ENCODE data around the gene HP. TPM values are rescaled to one million over a fixed set of nuclear protein-coding genes. Genes with fewer than 3 reads are reported as not detected.
"Not testable (repeated sequence)": the region's sequence is repeated elsewhere in the genome, so short reads cannot be mapped to it uniquely, and the experiment has no call there.

Gene HP
- total and polyA plus RNA-seq, 2 of the 13 experiments (the other 11 are each of a cell fraction or from before 2014, with no cell fraction given): 387 to 524 TPM

DNA sequence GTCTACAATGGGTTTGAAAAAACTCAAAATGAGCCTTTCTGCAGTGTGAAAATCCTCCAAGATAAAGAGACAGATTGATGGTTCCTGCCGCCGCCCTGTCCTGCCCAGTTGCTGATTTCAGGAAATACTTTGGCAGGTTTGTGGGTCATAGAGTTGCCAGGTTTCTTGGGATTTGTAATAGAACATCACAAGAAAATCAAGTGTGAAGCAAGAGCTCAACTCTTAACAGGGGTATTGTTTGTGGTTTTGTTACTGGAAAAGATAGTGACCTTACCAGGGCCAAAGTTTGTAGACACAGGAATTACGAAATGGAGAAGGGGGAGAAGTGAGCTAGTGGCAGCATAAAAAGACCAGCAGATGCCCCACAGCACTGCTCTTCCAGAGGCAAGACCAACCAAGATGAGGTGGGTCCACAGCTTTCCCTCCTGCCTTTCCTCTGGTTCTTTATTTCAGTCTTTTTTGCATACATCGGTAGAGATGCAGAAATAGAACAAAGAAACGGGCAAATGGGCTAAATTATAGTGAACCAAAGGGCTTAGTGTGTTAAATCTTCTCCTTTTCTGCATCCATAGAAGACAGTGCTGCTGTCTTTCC is at the start of gene HP (continued):
- TF ChIP-seq ASH2L (IDR thresholded peaks at IDR 0.05; ENCODE audit: insufficient read length, low read depth, low read length) (peak; percentile 45), THAP11 (CRISPR knock-in tag; IDR thresholded peaks at IDR 0.05) (peak; percentile 61), TP53 (CRISPR knock-in tag; conservative IDR thresholded peaks at IDR 0.05) (peak; percentile 64; the same call in 1 of the 2 replicates), HOXA5 (CRISPR knock-in tag; IDR thresholded peaks at IDR 0.05) (peak; percentile 68; the same call in 1 of the 2 replicates), POLR2A (IDR thresholded peaks at IDR 0.05; ENCODE audit: insufficient read depth in 1 of 2, low read depth in 2 of 2, low read length in 2 of 2) (peak; percentile 22 to 50; a peak in 1 of 4 replicates), RCOR2 (CRISPR knock-in tag; IDR thresholded peaks at IDR 0.05) (peak; percentile 34; the same call in 1 of the 2 replicates), NR2F1 (CRISPR knock-in tag; IDR thresholded peaks at IDR 0.05) (peak in 1 of 2 experiments; percentile 29; a peak in 1 of 4 replicates), NCOA2 (CRISPR knock-in tag; IDR thresholded peaks at IDR 0.05) (peak; percentile 95), TGIF2 (CRISPR knock-in tag; IDR thresholded peaks at IDR 0.05) (0 out of 2 replicates have a peak, but pooled peaks have one; percentile 41), ZNF292 (CRISPR knock-in tag; IDR thresholded peaks at IDR 0.05; ENCODE audit: borderline replicate concordance, low read depth) (peak; percentile 49; the same call in 1 of the 2 replicates), FOXO1 (CRISPR knock-in tag; IDR thresholded peaks at IDR 0.05) (peak; percentile 49; the same call in 1 of the 2 replicates), ISL2 (CRISPR knock-in tag; IDR thresholded peaks at IDR 0.05) (peak; percentile 76), NCOR1 (IDR thresholded peaks at IDR 0.05; ENCODE audit: borderline replicate concordance, low read length) (peak; percentile 69; the same call in 1 of the 2 replicates), CREM (IDR thresholded peaks at IDR 0.05) (peak; percentile 65), ZNF792 (CRISPR knock-in tag; IDR thresholded peaks at IDR 0.05) (peak; percentile 100), ZFP90 (CRISPR knock-in tag; IDR thresholded peaks at IDR 0.05; ENCODE audit: borderline replicate concordance) (0 out of 2 replicates have a peak, but pooled peaks have one; percentile 54), CEBPB (IDR thresholded peaks at IDR 0.05; ENCODE audit: borderline replicate concordance, low read depth, low read length) (peak; percentile 76), TARDBP (CRISPR knock-in tag; IDR thresholded peaks at IDR 0.05) (0 out of 2 replicates have a peak, but pooled peaks have one; percentile 29)
- TF ChIP-seq, protein P1, sequence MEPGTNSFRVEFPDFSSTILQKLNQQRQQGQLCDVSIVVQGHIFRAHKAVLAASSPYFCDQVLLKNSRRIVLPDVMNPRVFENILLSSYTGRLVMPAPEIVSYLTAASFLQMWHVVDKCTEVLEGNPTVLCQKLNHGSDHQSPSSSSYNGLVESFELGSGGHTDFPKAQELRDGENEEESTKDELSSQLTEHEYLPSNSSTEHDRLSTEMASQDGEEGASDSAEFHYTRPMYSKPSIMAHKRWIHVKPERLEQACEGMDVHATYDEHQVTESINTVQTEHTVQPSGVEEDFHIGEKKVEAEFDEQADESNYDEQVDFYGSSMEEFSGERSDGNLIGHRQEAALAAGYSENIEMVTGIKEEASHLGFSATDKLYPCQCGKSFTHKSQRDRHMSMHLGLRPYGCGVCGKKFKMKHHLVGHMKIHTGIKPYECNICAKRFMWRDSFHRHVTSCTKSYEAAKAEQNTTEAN (CRISPR knock-in tag; conservative IDR thresholded peaks at IDR 0.05): peak; percentile 42; the same call in 1 of the 2 replicates
- TF ChIP-seq, protein P2, sequence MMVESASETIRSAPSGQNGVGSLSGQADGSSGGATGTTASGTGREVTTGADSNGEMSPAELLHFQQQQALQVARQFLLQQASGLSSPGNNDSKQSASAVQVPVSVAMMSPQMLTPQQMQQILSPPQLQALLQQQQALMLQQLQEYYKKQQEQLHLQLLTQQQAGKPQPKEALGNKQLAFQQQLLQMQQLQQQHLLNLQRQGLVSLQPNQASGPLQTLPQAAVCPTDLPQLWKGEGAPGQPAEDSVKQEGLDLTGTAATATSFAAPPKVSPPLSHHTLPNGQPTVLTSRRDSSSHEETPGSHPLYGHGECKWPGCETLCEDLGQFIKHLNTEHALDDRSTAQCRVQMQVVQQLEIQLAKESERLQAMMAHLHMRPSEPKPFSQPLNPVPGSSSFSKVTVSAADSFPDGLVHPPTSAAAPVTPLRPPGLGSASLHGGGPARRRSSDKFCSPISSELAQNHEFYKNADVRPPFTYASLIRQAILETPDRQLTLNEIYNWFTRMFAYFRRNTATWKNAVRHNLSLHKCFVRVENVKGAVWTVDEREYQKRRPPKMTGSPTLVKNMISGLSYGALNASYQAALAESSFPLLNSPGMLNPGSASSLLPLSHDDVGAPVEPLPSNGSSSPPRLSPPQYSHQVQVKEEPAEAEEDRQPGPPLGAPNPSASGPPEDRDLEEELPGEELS (CRISPR knock-in tag; IDR thresholded peaks at IDR 0.05): peak; percentile 52; the same call in 1 of the 2 replicates
- TF ChIP-seq, protein P3, sequence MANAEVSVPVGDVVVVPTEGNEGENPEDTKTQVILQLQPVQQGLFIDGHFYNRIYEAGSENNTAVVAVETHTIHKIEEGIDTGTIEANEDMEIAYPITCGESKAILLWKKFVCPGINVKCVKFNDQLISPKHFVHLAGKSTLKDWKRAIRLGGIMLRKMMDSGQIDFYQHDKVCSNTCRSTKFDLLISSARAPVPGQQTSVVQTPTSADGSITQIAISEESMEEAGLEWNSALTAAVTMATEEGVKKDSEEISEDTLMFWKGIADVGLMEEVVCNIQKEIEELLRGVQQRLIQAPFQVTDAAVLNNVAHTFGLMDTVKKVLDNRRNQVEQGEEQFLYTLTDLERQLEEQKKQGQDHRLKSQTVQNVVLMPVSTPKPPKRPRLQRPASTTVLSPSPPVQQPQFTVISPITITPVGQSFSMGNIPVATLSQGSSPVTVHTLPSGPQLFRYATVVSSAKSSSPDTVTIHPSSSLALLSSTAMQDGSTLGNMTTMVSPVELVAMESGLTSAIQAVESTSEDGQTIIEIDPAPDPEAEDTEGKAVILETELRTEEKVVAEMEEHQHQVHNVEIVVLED (CRISPR knock-in tag; IDR thresholded peaks at IDR 0.05; ENCODE audit: borderline replicate concordance): 0 out of 2 replicates have a peak, but pooled peaks have one; percentile 21
- TF ChIP-seq CREM (CRISPR knock-in tag; IDR thresholded peaks at IDR 0.05): not testable (repeated sequence)
- TF ChIP-seq, protein P4, sequence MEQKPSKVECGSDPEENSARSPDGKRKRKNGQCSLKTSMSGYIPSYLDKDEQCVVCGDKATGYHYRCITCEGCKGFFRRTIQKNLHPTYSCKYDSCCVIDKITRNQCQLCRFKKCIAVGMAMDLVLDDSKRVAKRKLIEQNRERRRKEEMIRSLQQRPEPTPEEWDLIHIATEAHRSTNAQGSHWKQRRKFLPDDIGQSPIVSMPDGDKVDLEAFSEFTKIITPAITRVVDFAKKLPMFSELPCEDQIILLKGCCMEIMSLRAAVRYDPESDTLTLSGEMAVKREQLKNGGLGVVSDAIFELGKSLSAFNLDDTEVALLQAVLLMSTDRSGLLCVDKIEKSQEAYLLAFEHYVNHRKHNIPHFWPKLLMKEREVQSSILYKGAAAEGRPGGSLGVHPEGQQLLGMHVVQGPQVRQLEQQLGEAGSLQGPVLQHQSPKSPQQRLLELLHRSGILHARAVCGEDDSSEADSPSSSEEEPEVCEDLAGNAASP (CRISPR knock-in tag; IDR thresholded peaks at IDR 0.05; ENCODE audit: borderline replicate concordance): peak; percentile 75; the same call in 1 of the 2 replicates
- TF ChIP-seq, protein P5, sequence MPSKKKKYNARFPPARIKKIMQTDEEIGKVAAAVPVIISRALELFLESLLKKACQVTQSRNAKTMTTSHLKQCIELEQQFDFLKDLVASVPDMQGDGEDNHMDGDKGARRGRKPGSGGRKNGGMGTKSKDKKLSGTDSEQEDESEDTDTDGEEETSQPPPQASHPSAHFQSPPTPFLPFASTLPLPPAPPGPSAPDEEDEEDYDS (CRISPR knock-in tag; IDR thresholded peaks at IDR 0.05): peak; percentile 46; the same call in 1 of the 2 replicates

Measured in HepG2 (cell line).